PFSK-1 (cell line): ENCODE measurements around the gene PHOSPHO1.

Source experiments
- POLR2AphosphoS5 ChIP-seq: IDR thresholded peaks from 2 replicates; pipeline ENCODE4 v1.6.1; 2012; ENCODE audit warnings: low read depth, mild to moderate bottlenecking, control low read depth, low read length, moderate library complexity
- REST ChIP-seq, 2 experiments: IDR thresholded peaks; 2 replicates each; pipeline versions ENCODE4 v1.6.1 to v1.8.0; 2011 to 2012; ENCODE audit warnings: low read depth in 2 of 2, low read length in 2 of 2, control low read depth in 1 of 2, inconsistent platforms in 1 of 2, mild to moderate bottlenecking in 1 of 2, moderate library complexity in 1 of 2; ENCODE audit not compliant: insufficient read depth in 1 of 2
- SIN3A ChIP-seq: IDR thresholded peaks from 2 replicates; pipeline ENCODE4 v1.6.1; 2012; ENCODE audit warnings: mild to moderate bottlenecking, low read length, moderate library complexity, borderline replicate concordance; ENCODE audit not compliant: insufficient read depth
- TAF1 ChIP-seq: IDR thresholded peaks from 2 replicates; pipeline ENCODE4 v1.6.1; 2012; ENCODE audit warnings: low read length, control low read depth, borderline replicate concordance; ENCODE audit not compliant: insufficient read depth

- TF ChIP-seq POLR2AphosphoS5 (no peak), SIN3A (no peak), REST (IDR thresholded peaks at IDR 0.05; ENCODE audit: insufficient read depth in 1 of 2, low read depth in 2 of 2, low read length in 2 of 2) (no peak), TAF1 (no peak)
These were observed 17.2 kb downstream of the PHOSPHO1 start for GRCh38 chr17:49213399-49213798.
